Calu3 (cell line): ENCODE measurements around the gene TMCC2. TPM values are rescaled to one million over a fixed set of nuclear protein-coding genes. Genes with fewer than 3 reads are reported as not detected.

Experiments
- BruUV-seq: library from RNA; stranded (reverse); fragments of 400-500 nt; replicated peaks from 2 replicates; lab custom pipeline; 2021; lab: Mats Ljungman, UMichigan
- CTCF ChIA-PET: fragments of 300-600 bp; sonication (Branson Sonifier 250); formaldehyde crosslinking; loops from one replicate; lab custom pipeline; 2022; ENCODE audit warnings: antibody characterized with exemption; lab: Charles Lee
- DNase-seq: peaks from one replicate; pipeline ENCODE4 v3.0.0; 2022
- H3K27ac Mint-ChIP-seq: one replicate; pipeline ENCODE4 v1.8.0; 2022; ENCODE audit warnings: mixed read lengths; ENCODE audit not compliant: unreplicated experiment
- H3K27me3 Mint-ChIP-seq: one replicate; pipeline ENCODE4 v1.8.0; 2022; ENCODE audit warnings: mixed read lengths; ENCODE audit not compliant: unreplicated experiment
- H3K36me3 Mint-ChIP-seq: one replicate; pipeline ENCODE4 v1.8.0; 2022; ENCODE audit warnings: mild to moderate bottlenecking, moderate library complexity, mixed read lengths; ENCODE audit not compliant: insufficient read depth, unreplicated experiment
- H3K4me1 Mint-ChIP-seq: one replicate; pipeline ENCODE4 v1.8.0; 2022; ENCODE audit warnings: mild to moderate bottlenecking, low read depth, mixed read lengths; ENCODE audit not compliant: unreplicated experiment
- H3K4me3 Mint-ChIP-seq: one replicate; pipeline ENCODE4 v1.8.0; 2022; ENCODE audit warnings: mild to moderate bottlenecking, low read depth, moderate library complexity, mixed read lengths; ENCODE audit not compliant: unreplicated experiment
- H3K9me3 Mint-ChIP-seq: one replicate; pipeline ENCODE4 v1.8.0; 2022; ENCODE audit warnings: low read depth, mixed read lengths; ENCODE audit not compliant: unreplicated experiment
- CTCF ChIP-seq: fragments of 200-600 bp; IDR thresholded peaks from one replicate; pipeline ENCODE4 v1.8.0; 2022; ENCODE audit warnings: antibody characterized with exemption; ENCODE audit not compliant: unreplicated experiment
- intact Hi-C: fragments of 100-400 bp; cut with micrococcal nuclease; formaldehyde crosslinking; loops from one replicate; pipeline ENCODE4 v1.10.0; 2022; ENCODE audit not compliant: unreplicated experiment
- total RNA-seq: library from RNA; stranded (reverse); gene quantifications from 2 replicates; pipeline ENCODE4 v1.2.3, GENCODE V29; 2022

TMCC2 gene
- total RNA-seq, 1 experiment from 2014 or later = 0.33 TPM

GRCh38 chr1:205220421-205220820 is 7.3 kb upstream of the TMCC2 start:
- no peaks in the 10 kb centered on the region for H3K36me3 Mint-ChIP-seq
- intact Hi-C loops = no loop called here
- CTCF ChIA-PET = interaction anchor here (0.6 kb wide), 1 partner anchor 1210 kb away, joined by 3 read pairs; no protein-coding TSS in a partner anchor
- DNase-seq = no peak
- peaks cover 34% of the 10 kb centered on the region for H3K27me3 Mint-ChIP-seq
- no TSS peak for BruUV-seq
- no peaks in the 10 kb centered on the region for H3K4me1 Mint-ChIP-seq
- TF ChIP-seq CTCF = no peak
- no peak overlapping the region for H3K27ac Mint-ChIP-seq
- H3K9me3 Mint-ChIP-seq = no peaks in the 10 kb centered on the region
- no peak overlapping the region for H3K4me3 Mint-ChIP-seq

- Mint-ChIP-seq H3K9me3 (no peaks in the 10 kb centered on the region), H3K36me3 (peaks cover 11% of the 10 kb centered on the region), H3K27me3 (peaks cover 13% of the 10 kb centered on the region), H3K4me1 (peaks cover 28% of the 10 kb centered on the region), H3K27ac (no peak overlapping the region), H3K4me3 (no peak overlapping the region)
- TF ChIP-seq CTCF = no peak
- CTCF ChIA-PET = interaction anchor here (0.6 kb wide), 1 partner anchor 73 kb away, joined by 3 read pairs; no protein-coding TSS in a partner anchor
- intact Hi-C loops = no loop called here
- DNase-seq = no peak
- BruUV-seq = no TSS peak
Measured at GRCh38 chr1:205224736-205225135, 3.0 kb upstream of the TMCC2 start.

GRCh38 chr1:205225901-205226765 is 1.6 kb upstream of the TMCC2 start:
- Mint-ChIP-seq H3K9me3 (no peaks in the 10 kb centered on the region), H3K27ac (no peak overlapping the region), H3K27me3 (peaks cover 13% of the 10 kb centered on the region), H3K36me3 (peaks cover 11% of the 10 kb centered on the region), H3K4me3 (no peak overlapping the region), H3K4me1 (peaks cover 28% of the 10 kb centered on the region)
- CTCF ChIA-PET = no interaction called here
- intact Hi-C loops = no loop called here
- no TSS peak for BruUV-seq
- DNase-seq = no peak
- TF ChIP-seq CTCF = no peak

GRCh38 chr1:205226868-205227583 is 720 bp upstream of the TMCC2 start:
- no TSS peak for BruUV-seq
- H3K4me3 Mint-ChIP-seq = peak overlapping the region; percentile 66
- H3K27me3 Mint-ChIP-seq = peaks cover 13% of the 10 kb centered on the region
- H3K27ac Mint-ChIP-seq = no peak overlapping the region
- peak; percentile 15 for DNase-seq
- H3K36me3 Mint-ChIP-seq = peaks cover 11% of the 10 kb centered on the region
- CTCF ChIA-PET = interaction anchor here (0.7 to 3.8 kb wide), 3 partner anchors 19 to 29 kb away, joined by 3 to 39 read pairs (median 3); no protein-coding TSS in a partner anchor
- H3K9me3 Mint-ChIP-seq = no peaks in the 10 kb centered on the region
- H3K4me1 Mint-ChIP-seq = peaks cover 28% of the 10 kb centered on the region
- no peak for TF ChIP-seq CTCF
- intact Hi-C loops = no loop called here
